ENCODE data around the gene CFAP61.

DNA sequence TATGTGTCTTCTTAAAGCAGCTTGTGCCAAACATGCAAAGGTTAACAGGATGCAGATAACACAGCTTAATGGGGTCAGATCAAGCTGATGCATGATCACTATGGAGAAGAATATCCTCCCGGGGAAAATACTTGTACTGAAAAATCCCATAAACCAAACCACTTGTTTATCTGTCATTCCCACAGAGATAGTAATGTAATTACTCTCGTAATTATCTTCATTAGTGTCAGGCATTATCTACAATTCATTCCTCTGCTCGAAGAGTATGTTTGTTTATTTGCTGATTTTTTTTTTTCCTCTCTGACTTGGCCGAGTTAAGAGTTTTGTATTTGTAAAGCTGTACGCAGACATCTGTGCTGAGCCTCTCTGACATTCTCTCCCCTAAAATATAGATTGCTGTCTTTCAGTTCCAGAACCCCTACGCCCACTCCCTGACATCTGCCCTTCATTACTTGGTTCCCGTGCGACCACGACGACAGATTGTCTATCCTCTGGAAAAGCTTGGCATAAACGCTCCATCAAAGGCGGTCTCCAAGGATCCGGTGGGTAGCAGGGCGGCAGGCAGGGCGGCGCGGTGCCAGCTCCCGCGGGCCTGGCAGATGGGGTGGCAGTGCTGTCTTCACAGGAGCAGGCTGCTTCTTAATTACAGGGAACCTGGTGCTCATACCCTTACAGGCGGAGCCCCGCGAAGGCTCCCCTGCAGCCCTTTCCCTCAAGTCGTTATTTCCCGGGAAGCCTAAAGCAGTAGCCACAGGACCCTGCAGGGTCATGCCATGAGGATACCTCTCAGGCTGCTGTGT lies 147.2 kb downstream of the CFAP61 start:
- TF ChIP-seq, protein P1, sequence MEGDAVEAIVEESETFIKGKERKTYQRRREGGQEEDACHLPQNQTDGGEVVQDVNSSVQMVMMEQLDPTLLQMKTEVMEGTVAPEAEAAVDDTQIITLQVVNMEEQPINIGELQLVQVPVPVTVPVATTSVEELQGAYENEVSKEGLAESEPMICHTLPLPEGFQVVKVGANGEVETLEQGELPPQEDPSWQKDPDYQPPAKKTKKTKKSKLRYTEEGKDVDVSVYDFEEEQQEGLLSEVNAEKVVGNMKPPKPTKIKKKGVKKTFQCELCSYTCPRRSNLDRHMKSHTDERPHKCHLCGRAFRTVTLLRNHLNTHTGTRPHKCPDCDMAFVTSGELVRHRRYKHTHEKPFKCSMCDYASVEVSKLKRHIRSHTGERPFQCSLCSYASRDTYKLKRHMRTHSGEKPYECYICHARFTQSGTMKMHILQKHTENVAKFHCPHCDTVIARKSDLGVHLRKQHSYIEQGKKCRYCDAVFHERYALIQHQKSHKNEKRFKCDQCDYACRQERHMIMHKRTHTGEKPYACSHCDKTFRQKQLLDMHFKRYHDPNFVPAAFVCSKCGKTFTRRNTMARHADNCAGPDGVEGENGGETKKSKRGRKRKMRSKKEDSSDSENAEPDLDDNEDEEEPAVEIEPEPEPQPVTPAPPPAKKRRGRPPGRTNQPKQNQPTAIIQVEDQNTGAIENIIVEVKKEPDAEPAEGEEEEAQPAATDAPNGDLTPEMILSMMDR (IDR thresholded peaks at IDR 0.05 in 8 of 11, conservative IDR thresholded peaks at IDR 0.05 in 3 of 11): no peak
- TF ChIP-seq POLR2A (IDR thresholded peaks at IDR 0.05) (no peak), POLR2AphosphoS5 (IDR thresholded peaks at IDR 0.05) (no peak)
